Esophagus (tissue), 2 donors: ENCODE data around the gene ZKSCAN8. TPM values are rescaled to one million over a fixed set of nuclear protein-coding genes. Genes with fewer than 3 reads are reported as not detected.

Source experiments
- polyA plus RNA-seq, 2 donors: library from polyadenylated mRNA; stranded (reverse); fragments of 200-250 nt; gene quantifications; one replicate each; pipeline ENCODE4 v1.2.3, GENCODE V29; 2013
- donor health status: healthy with polysubstance abuse.
- donor health status: Bipolar disorder and iron deficiency.

ZKSCAN8 gene
- polyA plus RNA-seq, 2 donors = 1.7 to 2.7 TPM

Other genes with a start within 250 kb of the ZKSCAN8 start
- not detected for gene OR2B2, start 229.5 kb upstream of the ZKSCAN8 start, polyA plus RNA-seq
- gene OR2B6, start 184.6 kb upstream of the ZKSCAN8 start, polyA plus RNA-seq = not detected
- gene ZNF165, start 61.3 kb upstream of the ZKSCAN8 start, polyA plus RNA-seq = 1 to 10 TPM; 1.8 to 3.0 TPM
- gene ZSCAN16, start 17.3 kb upstream of the ZKSCAN8 start, polyA plus RNA-seq = 1 to 10 TPM; 3.7 to 6.3 TPM
- gene ZSCAN9, start 83.4 kb downstream of the ZKSCAN8 start, polyA plus RNA-seq = 1 to 10 TPM; 4.4 to 5.5 TPM
- 1 to 10 TPM; 1.8 to 2.3 TPM for gene ZKSCAN4, start 110.4 kb downstream of the ZKSCAN8 start, polyA plus RNA-seq
- under 1 TPM; 0.53 to 0.85 TPM for gene NKAPL, start 117.4 kb downstream of the ZKSCAN8 start, polyA plus RNA-seq
- 1 to 10 TPM; 3.6 to 4.7 TPM for gene ZSCAN26, start 125.3 kb downstream of the ZKSCAN8 start, polyA plus RNA-seq
- gene PGBD1, start 139.7 kb downstream of the ZKSCAN8 start, polyA plus RNA-seq = 1 to 10 TPM; 1.3 to 1.7 TPM
- 1 to 10 TPM; 5.5 to 9.2 TPM for gene ZSCAN31, start 194.3 kb downstream of the ZKSCAN8 start, polyA plus RNA-seq
- gene ZKSCAN3, start 208.1 kb downstream of the ZKSCAN8 start, polyA plus RNA-seq = 1 to 10 TPM in 1 of 2 donors, under 1 TPM in 1; 0.84 to 1.3 TPM